Measurements from ENCODE around the gene DNAJB7.

GRCh38 chr22:40890881-40891280 is 29.0 kb upstream of the DNAJB7 start:
- TF ChIP-seq, protein P1, sequence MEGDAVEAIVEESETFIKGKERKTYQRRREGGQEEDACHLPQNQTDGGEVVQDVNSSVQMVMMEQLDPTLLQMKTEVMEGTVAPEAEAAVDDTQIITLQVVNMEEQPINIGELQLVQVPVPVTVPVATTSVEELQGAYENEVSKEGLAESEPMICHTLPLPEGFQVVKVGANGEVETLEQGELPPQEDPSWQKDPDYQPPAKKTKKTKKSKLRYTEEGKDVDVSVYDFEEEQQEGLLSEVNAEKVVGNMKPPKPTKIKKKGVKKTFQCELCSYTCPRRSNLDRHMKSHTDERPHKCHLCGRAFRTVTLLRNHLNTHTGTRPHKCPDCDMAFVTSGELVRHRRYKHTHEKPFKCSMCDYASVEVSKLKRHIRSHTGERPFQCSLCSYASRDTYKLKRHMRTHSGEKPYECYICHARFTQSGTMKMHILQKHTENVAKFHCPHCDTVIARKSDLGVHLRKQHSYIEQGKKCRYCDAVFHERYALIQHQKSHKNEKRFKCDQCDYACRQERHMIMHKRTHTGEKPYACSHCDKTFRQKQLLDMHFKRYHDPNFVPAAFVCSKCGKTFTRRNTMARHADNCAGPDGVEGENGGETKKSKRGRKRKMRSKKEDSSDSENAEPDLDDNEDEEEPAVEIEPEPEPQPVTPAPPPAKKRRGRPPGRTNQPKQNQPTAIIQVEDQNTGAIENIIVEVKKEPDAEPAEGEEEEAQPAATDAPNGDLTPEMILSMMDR (IDR thresholded peaks at IDR 0.05): no peak
- no peak for TF ChIP-seq POLR2A (IDR thresholded peaks at IDR 0.05)

All from uterus (tissue), 2 donors.